NCI-H2107 (cell line): ENCODE measurements around the gene KDM1B.
A peak's percentile ranks its signal among the peaks of the same experiment; 100 is the strongest.
"Not testable (repeated sequence)": the region's sequence is repeated elsewhere in the genome, so short reads cannot be mapped to it uniquely, and the experiment has no call there.

Experiments used
- DNase-seq: peaks from one replicate; lab custom pipeline; 2025; lab: John Stamatoyannopoulos, UW

The KDM1B gene

DNA sequence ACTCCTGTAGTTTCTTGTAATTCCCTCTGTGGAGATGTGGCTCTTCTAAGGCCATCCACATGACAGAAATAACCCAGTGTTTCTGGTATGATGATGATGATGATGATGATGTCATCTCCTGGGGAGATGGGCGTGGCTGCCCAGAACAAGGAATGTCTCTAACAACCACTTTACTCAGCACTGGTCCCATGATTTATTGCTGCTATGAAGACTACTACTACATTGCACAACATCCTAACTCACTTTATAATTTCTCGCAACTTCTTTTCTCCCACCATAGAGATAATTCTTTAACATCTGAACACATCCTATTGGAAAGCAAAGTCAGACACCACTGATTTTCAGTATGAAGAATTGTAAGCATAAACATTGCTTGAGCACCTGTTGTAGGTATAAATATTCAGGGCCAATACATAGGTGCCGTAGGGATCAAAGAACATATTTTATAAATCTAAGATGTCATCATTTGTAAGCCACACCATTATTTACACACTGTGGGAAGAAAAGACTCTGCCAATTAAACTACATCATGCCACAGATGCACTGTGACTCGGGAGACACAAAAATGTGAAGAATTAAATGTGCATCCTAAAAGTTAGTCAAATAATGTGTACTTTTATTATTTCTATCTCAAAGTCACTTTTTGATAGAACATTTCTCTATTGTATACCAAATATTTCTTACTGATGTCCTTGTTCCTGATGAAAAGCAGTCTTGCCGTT is 6.8 kb upstream of the KDM1B start:
- DNase-seq, result no peak

DNA sequence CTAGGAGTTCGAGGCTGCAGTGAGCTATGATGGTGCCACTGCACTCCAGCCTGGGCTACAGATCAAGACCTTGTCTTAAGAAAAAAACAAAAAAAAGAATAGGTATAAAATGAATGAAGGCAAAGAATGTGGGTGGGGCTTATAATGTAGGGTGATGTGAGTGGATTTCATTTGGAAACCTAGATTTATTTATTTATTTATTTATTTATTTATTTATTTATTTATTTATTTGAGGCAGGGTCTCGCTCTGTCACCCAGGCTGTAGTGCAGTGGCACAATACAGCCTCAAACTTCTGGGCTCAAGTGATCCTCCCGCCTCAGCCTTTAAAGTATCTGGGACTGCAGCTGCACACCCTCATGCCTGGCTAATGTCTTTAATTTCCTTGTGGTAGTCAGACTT is 3.8 kb upstream of the KDM1B start:
- not testable (repeated sequence) for DNase-seq

DNA sequence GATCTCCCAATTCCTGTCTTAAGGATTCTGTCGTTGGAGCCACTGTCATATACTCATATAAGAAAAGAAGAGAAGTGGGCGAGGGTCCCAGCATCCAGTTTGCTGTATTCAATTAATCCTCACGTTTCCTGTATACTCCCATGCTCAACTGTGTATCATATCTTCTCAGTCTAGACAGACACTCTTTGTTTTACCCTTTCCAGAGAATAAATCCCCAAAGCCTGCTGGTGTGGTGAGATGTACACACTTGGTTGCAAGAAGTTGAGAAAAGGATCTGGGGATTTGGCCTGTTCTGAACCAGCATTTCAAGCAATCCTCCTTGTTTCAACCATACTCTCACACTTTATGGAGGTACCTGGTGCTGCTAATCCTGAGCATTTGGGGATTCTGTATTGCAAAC is 3.4 kb upstream of the KDM1B start:
- DNase-seq, result no peak

DNA sequence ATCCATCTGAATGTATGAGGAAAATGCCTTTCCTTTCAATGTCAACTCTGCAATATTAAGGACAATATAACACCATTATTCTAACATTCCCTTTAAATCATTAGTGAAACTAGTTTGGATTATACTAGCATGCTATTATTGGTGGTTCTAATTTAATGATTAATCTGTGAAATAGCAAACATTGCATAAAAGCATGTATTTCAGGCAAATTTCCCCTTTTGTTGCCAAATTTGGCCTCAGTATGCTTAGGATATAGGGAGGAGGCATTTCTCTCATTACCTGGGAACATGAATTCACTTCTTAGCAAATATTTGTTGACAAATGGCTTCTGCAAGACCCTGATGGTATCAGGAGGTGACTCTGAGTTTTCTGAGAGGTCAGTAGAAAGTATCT is 1.9 kb upstream of the KDM1B start:
- no peak for DNase-seq

DNA sequence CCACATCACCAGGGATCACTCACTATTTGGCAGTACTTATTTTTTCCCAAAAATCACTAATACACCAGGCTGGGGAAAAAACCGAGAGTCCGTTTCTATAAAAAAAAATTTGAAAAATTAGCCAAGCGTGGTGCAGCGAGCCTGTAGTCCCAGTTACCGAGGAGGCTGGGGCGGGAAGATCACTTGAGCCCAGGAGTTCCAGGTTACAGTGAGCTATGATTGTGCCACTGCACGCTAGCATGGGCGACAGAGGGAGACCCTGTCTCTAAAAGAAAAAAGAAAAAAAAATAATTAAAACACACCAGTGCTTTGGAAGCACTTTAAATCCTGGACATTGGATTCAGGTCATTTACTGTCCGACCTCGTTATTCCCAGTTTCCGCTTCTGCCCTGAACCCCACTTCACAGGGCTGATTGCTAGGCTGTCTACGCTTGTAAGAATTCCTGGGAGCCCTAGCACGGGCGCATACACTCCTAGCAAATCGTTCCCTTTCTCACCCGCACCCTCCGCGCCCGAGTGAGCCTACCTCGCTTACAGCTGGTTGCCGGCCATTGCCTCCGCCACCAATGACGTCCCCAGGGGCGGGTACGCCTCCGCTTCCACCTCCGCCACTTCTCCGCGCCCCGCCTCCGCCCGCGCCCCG is 594 bp upstream of the KDM1B start, which contains the start of gene TPMT:
TPMT (minus strand) TSS at position 571 of the 643 bp plus-strand sequence. CDS start 5,950 bp downstream, outside the sequence.
- no peak for DNase-seq

DNA sequence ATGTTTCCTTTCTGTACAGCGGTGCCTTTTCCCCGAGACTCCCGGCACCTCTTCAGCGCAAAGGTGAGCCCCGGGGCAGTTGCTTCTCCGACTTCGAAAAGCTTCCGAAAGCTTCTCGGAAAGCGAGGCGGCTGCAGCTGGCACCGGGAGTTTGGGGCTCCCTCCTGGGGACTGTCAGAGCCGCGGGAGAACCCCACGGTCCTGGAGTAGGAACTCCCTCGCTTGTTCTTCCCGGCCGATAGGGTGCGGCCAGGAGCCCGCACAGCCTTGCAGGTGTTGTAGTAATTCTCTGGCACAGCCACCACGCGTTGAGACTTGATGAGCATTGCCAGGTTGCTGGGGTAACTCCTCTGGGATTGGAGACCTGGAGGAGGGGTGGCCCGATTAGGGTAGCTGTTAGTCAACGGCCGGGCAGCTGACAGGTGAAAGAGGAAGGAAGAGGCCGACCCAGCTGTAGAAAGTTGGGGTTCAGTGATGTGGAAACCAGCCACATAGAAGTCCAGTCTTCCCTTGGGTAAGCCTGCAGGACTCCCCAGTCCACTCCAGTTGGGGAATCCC is 721 bp downstream of the KDM1B start:
- DNase-seq, result peak; percentile 7

DNA sequence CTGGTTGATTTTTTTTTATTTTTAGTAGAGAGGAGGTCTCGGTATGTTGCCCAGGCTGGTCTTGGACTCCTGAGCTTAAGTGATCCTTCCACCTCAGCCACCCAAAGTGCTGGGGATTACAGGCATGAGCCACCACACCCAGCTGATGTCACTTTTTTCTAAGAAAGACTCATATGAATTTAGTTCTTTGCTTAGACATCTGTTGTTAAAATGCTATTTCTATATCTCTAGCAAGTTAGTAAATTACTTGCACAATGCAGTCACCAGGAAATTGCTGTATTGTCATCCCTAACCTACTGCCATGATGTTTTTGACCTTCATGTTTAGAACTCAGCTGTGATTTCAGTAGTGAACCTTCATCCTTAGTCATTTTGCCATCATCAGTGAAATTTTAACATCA is 5.7 kb downstream of the KDM1B start:
- DNase-seq, result no peak

DNA sequence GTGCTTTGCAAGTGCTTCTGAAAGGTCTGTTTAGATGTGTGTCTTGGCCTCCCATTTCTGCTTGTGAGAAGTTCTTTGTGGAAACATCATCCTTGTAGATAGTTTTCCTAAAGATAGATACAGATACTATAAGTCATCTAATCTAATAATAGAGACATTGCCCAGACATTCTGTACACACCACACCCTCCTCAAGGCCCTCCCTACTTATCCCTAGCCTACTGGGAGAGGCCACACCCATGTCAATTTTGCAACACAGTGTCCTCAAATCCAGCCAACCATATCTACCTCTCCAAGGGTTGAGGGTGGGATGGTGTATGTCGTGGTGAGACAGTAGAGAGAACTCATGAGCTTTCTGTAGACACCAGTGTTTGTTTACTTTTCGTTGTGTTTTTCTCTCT is 6.2 kb downstream of the KDM1B start:
- no peak for DNase-seq

DNA sequence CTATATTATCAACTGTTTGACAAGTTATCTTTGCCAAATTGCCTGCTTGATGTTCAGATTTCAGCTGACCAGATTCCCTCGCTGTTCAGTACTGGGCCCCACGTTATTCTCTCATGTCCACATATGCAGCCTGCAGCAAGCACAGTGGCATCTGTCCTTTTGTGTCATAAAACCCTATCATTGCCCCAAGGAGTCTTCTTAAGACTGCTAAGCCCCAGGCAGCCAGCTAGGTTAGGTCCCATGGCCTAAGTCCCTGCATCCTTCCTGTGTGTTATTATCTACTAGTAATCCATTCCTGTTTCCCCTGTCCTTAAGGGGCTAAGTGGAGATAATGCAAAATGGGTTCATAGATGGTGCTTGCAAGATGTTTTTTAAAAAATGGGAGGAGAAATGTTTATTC is 7.2 kb downstream of the KDM1B start:
- no peak for DNase-seq

DNA sequence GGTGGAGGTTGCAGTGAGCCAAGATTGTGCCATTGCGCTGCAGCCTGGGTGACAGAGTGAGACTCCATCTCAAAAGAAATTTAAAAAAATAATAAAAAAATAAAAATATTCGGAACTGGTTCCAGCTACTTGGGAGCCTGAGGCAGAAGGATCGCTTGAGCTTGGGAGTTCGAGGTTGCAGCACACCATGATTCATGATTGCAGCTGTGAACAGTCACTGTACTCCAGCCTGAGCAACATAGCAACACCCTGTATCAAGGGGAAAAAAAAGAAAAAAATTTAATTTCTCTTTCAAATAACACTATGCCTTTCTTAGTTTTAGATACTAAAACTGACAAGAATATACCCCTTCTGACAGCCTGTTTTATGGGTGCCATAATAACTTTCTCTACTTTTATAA is 10.5 kb downstream of the KDM1B start:
- DNase-seq, result no peak

DNA sequence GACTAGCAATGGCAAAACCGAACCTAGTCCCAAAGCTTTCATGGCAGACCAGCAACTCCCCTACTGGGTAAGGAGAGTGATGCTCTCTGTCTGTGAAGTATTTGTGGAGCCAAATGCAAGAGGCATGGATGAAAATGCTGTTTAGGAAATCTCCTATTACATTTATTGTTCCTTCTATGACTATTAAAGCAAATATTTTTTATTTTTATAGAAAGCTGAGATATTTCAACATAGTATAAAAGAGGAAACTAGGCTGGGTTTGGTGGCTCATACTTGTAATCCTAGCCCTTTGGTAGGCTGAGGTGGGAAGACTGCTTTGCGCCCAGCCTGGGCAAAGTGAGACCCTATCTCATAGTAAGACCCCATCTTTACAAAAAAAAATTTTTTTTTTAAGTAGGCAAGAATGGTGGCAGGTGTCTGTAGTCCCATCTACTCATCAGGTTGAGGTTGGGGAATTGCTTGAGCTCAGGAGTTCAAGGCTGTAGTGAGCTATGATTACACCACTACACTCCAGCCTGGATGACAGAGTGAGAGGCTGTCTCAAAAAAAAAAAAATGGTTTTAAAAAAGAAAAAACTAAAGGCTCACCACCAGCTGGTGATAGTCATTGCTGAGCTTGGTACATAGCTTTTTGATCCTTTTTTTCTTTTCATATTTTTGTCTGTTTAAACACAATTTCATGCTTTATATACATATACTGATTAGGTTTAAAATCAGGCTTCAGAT is 11.3 kb downstream of the KDM1B start:
- no peak for DNase-seq

DNA sequence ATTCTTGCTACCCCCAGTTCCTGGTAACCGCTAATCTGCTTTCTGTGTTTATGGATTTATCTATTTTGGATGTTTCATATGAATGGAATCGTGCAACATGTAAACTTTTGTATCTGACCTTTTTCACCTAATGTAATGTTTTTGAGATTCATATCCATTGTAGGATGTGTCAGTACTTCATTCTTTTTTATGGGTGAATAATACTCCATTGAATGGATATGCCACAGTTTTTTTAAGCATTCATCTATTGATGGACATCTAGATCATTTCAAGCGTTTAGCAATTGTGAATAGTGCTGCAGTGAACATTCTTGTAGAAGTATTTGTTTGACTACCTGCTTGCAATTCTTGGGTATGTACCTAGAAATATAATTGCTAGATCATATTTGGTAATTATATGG is 13.0 kb downstream of the KDM1B start:
- DNase-seq, result no peak

DNA sequence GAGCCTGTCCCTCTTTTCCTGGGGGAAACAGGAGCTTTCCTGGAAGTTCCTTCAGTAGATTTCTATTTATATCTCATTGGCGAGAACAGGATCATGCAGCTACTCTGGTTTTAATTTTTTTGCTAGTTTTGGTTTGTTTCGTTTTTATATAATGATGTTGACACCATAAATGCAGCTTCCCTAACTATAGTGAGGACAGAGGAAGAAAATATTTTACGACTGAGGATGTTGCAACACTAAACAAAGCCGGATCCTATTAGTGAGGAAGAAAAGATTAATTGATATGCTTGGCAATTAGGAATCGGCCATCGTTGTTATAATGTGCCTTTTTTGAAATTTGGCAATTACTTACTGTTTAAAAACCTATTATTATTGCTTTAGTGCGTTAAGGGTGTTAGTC is 16.6 kb downstream of the KDM1B start:
- no peak for DNase-seq

DNA sequence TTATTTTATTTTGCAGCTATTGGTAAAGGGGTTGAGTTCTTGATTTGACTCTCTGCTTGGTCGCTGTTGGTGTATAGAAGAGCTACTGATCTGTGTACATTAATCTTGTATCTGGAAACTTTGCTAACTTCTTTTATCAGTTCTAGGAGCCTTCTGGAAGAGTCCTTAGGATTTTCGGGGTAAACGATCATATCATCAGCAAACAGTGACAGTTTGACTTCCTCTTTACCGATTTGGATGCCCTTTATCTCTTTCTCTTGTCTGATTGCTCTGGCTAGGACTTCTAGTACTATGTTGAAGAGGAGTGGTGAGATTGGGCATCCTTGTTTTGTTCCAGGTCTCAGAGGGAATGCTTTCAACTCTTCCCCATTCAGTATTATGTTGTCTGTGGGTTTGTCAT is 21.0 kb downstream of the KDM1B start:
- DNase-seq, result not testable (repeated sequence)

DNA sequence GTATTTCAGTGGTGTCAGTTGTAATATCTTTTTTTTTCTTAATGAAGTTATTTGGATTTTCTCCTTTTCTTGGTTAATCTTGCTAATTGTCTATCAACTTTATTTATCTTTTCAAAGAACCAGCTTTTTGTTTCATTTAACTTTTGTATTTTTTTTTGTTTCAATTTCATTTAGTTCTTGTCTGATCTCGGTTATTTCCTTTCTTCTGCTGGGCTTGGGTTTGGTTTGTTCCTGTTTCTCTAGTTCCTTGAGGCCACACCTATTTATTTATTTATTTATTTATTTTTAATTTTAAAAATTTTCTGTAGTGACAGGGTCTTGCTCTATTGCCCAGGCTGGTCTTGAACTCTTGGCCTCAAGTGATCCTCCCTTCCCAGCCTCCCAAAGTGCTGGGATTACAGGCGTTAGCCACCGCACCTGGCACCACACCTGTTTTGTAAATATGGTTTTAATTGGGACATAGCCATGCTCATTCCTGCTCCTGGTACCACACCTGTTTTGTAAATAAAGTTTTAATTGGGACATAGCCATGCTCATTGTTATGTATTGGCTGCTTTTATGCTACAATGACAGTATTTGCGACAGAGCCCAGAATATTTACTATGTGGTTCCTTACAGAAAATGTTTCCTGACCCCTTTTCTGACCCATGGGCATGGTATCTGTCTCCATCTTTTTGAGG is 22.2 kb downstream of the KDM1B start:
- no peak for DNase-seq

DNA sequence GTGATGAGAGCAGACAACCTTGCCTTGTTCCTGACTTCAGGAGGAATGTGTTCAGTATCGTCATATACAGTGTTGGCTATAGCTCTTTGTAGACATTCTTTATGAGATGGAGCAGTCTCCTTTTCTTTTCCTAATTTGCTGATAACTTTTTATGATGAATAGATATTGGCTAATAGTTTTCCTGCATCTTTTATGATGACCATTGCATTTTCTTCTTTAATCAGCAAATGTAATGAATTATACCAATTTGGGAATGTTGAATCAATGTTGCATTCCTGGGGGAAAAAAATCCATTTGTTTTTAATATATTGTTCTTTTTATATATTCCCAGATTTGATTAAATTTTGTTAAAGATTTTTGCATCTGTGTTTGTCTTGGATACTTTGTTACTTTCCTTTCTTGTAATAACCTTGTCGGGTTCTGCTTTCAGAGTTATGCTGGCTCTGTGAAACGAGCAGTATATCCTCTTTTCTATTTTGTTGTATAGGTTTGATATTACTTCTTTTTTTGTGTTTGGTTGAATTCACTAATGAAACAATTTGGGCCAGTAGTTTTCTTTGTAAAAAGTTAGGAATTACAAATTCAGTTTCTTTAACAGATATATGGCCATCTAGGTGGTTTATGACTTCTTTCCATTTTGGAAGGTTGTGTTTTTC is 23.9 kb downstream of the KDM1B start:
- DNase-seq, result no peak

DNA sequence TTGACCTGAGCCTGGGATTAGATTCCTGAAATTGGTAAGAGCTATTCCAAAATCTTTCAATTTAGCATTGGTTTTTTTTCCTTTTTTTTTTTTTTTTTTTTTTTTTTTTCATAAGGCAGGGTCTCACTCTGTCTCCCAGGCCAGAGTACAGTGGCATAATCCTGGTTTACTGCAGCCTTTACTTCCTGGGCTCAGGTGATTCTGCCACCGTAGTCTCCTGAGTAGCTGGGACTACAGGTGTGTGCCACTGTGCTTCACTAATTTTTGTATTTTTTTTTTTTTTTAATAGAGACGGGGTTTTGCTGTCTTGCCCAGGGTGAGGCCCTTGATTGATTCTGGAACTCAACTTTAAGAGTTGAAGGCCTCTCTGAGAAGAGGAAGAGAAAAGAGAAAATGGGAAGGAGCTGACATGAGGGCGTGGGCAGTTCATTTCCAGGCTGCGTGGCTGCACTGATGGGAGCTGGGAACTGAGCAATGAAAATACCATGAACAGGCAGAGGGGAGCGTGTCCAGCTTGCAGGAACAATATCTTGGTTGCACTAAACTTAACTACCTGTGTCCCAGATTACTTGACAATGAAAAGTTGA is 24.6 kb downstream of the KDM1B start:
- DNase-seq, result no peak

DNA sequence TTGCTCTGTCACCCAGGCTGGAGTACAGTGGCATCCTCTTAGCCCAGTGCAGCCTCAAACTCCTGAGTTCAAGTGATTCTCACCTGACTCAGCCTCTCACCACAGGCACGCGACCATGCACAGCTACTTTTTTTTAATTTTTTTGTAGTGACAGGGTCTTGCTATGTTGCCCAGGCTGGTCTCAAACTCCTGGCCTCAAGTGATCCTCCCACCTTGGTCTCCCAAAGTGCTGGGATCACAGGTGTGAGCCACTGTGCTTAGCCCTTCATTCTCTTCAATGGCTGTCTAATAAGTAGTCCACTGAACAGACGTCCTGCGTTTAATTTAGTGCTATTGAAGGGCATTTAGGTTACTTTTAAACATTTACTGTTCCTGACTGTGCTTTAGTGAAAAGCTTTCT is 27.3 kb downstream of the KDM1B start:
- no peak for DNase-seq

DNA sequence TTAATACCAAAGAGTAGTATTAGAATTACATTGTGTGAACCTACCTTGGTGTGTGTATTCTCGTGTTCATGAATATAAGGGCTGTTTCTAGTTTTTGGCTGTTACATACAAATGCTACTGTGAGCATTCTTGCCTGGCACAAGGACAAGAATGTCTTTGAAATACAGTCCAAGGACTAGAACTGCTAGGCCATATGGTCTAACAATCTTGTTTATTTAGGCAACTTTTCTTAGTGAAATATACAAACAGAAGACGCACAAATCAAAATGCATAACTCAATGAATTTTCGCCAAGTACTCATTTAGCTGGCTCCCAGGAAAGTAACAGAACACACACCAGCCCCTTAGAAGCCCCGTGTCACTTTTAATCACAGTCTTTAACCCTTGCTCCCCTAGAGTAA is 28.5 kb downstream of the KDM1B start:
- DNase-seq, result no peak

DNA sequence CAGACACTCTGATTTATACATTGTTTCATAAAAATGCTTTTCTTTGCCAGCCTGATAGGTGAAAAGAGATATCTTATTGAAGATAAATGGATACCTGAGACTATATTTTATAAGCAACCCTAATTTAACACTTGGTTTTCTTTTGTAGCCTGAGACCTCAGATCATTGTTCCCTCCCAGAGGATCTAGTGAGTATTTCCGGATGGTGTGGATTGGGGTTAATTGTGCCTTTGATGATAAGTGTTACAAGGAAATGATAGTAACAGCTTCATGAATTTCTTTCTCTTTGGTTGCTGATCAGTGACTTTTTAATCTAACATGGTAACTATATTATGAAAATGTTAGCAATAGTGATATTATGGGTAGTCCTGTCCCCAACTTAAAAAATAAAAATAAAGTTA is 30.4 kb downstream of the KDM1B start:
- no peak for DNase-seq

DNA sequence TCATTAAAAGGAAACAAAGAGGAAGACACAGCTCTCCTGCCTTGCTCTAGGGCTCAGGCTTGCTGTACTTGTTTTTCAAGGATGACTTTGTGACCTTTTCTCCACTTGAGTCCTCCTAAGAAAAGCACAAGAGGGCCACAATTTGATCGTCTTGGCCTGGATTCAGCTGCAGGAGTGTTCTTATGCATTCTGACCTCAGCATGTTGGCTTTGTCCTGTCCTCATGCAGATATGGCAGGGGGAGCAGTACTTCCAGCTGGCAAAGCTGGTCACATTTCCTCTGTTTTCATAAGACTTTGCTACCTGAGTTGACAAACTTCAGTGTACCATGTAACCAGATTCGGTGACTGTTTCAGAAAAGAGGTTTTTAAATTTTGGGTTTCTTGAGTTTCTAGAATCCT is 30.8 kb downstream of the KDM1B start:
- DNase-seq, result no peak
